ENCODE measurements around the gene ROR2.
A peak's percentile ranks its signal among the peaks of the same experiment; 100 is the strongest.
"Not testable (repeated sequence)": the region's sequence is repeated elsewhere in the genome, so short reads cannot be mapped to it uniquely, and the experiment has no call there.

Gene ROR2

DNA sequence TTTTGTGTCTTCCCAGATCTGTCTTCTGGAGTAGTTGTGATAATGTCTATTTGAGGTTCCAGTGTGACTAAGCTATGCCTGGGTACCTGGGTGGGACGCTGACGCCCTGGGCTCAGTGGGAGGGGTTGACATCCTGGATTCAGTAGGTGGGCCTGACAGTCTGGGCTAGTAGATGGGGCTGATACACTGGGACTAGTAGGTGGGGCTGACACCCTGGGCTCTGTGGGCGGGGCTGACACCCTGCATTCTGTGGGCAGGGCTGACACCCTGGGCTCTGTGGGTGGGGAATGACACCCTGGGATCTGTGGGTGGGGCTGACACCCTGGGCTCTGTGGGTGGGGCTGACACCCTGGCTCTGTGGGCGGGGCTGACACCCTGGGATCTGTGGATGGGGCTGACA is 153.5 kb downstream of the ROR2 start:
- not testable (repeated sequence) for DNase-seq (ENCODE audit: low spot score)

DNA sequence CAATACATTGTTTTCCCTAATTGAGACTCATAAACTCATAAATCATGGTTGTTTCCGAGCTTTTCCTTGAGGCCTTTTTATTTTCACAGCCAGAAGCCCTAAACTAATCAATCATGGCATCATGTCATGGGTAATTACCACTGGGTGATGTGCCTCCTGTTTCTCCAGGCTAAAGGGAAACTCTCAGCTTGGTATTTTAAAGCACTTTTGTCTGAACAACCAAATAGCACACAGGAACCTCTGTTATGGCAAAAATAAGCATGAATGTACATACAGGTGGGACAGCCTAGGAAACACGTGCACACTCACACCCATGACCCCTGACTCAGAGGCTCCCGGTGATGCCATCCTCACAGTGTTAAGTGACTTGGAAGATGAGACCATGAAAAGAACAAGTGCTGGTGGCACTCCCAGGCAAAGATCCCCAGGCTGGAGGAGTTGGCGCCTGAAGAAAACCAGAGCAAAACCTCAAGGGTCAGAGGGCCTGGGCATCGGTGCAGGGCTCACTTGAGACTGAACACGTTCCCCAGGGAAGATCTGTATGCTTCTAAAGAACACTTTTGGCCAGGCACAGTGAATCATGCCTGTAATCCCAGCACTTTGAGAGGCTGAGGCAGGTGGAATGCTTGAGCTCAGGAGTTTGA is 154.3 kb downstream of the ROR2 start:
- peak; percentile 21 for DNase-seq (ENCODE audit: low spot score)

DNA sequence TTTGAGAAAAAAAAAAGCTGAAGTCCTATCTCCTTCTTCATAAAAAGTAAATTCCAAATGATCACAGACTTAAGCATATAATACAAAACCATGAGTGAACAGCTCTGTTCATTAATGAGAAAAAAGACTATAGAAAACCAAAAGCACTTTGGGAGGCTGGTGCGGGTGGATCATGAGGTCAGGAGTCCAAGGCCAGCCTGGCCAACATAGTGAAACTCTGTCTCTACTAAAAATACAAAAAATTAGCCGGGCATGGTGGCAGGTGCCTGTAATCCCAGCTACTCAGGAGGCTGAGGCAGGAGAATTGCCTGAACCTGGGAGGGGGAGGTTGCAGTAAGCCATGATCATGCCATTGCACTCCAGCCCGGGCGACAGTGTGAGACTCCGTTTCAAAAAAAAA is 156.7 kb downstream of the ROR2 start:
- not testable (repeated sequence) for DNase-seq (ENCODE audit: low spot score)

DNA sequence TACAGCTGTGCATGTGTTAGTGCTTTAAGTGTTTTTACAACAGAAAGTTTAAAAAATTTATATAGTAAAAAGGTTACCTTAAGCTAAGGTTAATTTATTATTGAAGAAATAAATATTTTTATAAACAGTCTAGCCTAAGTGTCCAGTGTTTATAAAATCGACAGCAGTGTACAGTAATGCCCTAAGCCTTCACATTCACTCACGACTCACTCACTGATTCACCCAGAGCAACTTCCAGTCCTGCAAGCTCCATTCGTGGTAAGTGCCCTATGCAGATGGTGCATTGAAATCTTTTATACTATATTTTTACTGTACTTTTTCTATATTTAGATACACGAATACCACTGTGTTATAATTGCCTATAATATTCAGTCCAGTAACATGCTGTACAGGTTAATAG is 159.1 kb downstream of the ROR2 start:
- DNase-seq (ENCODE audit: low spot score): no peak

DNA sequence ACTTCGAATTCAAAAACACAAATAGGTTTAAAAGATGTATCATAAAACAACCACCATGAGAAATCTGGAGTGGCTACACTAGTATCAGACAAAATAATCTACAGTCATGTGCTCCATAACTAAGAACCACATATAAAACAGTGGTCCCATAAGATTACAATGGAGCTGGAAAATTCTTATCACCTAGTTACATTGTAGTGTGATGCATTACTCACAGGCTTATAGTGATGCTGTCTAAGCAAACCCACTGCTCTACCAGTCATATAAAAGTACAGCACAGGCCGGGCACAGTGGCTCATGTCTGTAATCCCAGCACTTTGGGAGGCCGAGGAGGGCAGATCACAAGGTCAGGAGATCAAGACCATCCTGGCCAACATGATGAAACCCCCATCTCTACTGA is 160.1 kb downstream of the ROR2 start:
- no peak for DNase-seq (ENCODE audit: low spot score)

DNA sequence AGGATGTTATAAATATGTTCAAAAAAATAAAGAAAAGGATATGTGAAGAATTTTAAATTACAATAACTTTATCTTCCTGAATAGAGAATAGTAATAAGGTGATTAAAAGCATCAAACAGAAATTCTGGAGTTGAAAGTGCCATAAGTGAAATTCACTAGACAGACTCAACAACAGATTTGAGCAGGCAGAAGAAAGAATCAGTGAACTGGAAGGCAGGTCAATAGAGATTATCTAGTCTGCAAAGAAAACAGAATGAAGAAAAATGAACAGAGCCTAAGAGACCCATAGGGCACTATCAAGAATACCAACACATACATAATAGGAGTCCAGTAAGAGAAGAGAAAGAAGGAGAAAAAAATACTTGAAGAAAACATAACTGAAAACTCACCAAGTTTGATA is 162.1 kb downstream of the ROR2 start:
- no peak for DNase-seq (ENCODE audit: low spot score)

DNA sequence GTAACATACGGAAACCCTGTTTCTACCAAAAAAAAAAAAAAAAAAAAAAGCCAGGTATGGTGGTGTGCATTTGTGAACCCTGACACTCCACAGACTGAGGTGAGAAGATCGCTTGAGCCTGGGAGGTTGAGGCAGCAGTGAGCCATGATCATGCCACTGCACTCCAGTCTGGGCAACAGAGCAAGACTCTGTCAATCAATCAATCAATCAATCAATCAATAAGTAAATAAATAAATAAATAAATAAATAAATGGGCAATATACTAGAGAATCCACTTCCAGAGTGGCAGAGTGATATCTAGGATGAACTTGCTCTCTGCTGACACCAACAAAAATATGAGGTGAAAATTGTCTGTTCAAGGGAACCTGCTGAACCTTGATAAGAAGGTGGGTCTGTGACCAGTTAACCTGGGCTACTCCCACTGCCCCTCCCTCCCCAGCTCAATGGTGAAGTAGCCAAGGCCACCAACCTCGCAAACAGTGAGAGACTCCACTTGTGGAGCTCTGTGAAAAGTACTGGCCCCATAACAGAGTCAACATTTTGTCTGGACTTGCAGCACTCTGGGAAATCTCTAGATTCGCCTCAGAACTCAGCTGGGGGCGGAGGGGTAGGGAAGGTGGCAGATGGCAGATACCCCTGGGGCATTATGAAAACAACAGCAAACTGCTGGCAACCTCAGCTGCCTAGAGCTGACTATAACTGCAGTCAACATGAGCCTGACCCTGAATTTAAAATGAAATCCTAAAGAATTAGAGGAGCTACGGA is 163.7 kb downstream of the ROR2 start:
- no peak for DNase-seq (ENCODE audit: low spot score)

DNA sequence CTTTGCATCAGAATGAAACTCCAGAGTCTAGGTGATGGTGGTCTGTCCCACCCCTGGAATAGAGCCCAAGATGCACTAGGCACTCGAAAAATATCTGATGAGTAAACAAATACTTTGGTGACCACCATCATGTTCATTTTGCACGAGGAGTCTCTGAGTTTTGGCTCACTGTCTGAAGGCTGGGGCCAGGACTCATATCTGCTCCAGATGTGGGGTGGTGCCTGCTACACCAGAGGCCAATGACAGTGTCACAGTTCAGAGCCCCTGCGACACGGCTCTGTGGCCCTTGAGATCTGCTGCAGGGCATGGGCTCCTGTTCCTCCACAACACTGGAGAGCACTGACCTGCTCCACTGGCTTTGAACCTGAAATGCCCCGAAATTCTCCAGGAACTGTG is 164.6 kb downstream of the ROR2 start:
- DNase-seq (ENCODE audit: low spot score): no peak

DNA sequence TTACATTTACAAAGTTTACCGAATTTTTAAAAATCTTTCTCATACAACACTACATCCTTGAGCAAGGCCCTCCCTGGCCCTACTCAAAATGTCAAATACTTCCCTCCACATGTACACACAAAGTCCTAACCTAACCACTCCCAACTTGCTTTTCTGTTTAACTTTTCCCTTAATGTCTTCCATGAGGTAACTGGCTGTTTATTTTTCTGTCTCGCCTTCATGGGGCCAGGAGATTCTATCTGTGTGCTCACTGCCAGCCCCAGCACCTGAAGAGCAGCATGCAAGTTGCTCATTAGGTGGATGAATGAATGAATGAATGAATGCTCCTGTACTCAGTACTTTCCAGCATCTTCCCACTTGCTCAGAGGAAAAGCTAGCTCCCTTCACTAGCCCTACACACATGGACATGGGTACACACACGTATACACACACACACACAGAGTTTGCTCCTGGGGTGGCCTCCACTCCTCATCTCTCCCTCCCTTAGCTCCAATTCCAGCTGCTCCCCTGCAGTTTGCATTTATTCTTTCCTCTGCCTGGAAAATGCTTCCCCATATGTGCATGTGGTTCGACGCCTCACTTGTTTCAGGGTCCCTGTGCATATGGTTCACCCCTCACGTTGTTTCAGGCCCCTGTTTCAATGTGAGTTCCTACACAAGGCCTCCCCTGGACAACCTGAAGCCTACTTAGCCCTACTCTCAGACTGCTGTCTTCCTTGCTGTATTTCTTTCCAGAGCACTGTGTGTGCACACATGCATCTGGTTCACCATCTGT is 165.2 kb downstream of the ROR2 start:
- DNase-seq (ENCODE audit: low spot score): no peak

DNA sequence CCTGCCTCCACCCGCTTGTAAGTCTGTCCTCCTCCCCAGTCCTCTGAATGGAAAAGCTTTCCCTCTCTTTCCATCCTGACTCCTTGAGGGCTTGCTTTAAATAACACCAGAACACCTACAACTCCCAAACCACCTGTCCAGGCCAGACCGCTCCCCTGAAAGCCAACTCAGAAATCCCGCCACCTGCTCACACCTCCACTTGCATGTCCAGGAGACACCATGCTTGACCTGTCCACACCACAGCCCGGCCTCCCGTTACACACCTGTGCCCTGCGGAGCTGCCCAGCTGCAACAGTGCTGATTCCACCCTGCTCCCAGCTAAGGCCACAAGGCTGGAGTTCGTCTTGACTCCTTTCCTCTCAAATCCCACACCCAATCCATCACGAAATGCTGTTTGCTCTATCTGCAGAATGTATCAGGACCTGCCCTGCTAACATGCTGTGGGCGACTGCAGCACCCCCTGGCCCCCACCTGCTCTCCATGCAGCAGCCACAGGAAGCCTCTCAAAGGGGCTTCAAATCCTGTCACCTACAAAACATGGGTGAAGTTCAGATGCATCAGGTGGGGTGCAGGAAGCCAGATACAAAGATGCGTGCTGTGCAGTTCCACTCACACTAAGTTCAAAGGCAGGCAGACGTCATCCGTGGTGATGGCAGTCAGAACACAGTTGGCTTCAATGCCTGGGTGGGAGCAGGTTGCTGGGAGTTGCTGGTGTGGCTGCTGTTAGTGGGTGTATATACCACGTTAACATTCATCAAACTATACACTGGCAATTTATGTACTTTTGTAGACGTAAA is 166.0 kb downstream of the ROR2 start:
- no peak for DNase-seq (ENCODE audit: low spot score)

DNA sequence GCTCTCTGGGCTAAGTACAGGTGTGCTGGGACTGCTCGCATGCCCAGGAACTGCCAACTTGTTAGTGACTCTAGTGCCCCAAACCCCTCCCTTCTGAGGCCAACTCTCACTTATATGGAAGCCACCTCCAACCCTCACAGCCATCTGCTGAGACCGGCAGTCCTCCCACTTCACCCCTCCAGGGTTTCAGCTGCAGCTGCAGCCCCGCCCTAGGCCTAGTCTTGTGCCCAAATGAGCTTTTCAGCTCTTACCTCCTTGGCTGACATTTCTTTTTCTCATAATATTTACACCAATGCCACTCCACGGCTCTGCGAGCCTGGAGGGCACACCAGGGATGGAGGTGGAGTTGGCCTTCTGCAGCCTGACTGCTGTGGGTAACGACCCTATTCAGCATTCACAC is 166.6 kb downstream of the ROR2 start:
- DNase-seq (ENCODE audit: low spot score): no peak

DNA sequence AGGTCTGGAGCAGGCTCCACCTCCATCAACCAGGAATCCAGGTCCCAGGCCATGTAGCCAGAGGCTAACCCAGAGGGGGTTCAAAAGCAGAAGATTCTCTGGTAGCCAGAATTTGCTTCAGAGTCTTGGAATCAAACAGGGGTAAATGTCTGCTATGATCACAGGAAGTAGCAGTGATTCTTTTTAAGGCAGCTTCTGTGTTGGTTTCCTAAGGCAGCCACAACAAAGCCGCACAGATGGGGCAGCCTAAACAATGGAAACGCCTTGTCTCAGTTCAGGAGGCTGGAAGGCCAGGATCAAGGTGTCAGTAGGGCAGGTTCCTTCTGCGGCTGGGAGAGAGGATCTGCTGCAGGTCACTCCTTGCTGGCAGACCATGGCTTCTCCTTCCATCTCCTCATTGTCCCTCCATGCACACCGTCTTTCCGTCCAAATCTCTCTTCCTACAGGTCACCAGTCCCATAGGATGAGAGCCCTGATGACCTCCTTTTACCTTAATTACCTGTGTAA is 167.3 kb downstream of the ROR2 start:
- no peak for DNase-seq (ENCODE audit: low spot score)

DNA sequence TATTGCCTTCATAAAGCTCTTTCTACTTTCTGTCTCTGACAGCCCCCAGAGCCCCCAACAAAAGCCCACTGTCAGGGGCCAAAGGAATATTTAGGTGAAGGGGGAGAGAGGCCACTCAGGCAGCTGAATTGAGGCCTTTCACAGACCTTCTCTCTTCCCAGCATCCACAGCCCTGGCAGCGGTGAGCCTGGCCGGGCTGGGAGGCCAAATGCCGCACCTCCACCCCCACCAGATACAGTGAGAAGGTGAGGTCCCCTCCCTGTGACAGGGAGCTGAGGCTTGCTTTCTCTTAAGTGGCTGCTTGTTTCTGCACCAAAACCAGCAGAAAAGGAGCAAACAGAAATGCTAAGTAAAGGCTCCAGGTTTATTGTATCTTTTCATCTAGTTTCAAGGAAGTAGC is 168.1 kb downstream of the ROR2 start:
- DNase-seq (ENCODE audit: low spot score): no peak

DNA sequence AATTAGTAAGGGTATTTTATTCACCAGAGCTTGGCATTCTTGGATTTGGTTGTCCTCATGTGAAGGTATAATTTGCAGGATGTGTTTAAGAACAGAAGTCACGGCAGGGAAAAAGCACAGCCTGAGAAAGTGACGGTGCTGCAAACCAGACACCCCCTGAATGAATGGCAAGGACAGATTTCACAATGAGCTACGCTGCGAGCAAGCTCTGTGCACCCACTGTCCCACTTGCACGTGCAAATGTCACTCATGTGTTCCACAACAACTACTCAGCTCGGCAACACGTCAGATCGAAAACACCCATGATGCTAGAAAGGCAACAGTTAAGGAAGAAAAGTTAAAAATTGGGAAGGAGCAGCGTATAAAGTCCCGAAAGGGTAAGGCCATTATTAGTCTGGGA is 168.9 kb downstream of the ROR2 start:
- DNase-seq (ENCODE audit: low spot score): no peak

DNA sequence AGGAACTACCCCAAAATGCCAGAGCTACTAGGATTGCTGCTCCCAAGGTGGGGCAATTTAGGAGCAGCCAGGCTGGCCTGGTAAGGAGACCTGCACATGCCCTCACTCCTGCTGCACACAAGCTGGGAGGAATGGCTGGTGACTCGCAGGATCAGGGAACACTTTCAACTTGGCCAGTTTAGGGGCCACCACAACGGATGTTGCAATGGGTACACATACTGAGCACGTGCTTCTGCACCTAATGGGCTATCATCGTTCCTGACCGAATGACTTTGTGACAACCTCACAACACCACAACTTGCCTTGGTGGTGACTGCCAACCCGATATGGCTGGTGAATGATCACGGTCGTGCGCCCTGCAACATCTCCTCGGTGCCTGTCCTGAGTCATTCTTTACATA is 172.0 kb downstream of the ROR2 start:
- no peak for DNase-seq (ENCODE audit: low spot score)

DNA sequence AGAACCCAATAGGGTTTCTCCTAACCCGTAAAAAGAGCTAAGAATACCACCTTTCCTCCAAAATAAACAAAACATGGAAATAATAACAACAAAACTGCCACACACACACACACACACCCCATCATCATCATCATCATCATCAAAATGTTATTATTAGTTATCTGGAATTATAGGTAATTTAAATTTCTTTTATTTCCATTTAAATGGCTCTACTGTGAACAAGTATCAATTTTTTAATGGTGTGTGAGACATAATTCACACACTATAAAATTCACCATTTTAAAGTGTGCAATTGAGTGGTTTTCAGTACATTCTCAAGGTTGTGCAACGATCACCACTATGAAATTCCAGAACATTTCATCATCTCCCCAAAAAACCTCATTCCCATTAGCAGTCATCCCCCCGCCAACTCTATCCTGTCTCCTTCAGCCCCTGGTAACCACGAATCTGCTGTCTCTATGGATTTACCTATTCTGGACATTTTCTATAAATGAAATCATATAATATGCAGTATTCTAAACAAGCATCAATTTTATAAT is 172.7 kb downstream of the ROR2 start:
- DNase-seq (ENCODE audit: low spot score): no peak

DNA sequence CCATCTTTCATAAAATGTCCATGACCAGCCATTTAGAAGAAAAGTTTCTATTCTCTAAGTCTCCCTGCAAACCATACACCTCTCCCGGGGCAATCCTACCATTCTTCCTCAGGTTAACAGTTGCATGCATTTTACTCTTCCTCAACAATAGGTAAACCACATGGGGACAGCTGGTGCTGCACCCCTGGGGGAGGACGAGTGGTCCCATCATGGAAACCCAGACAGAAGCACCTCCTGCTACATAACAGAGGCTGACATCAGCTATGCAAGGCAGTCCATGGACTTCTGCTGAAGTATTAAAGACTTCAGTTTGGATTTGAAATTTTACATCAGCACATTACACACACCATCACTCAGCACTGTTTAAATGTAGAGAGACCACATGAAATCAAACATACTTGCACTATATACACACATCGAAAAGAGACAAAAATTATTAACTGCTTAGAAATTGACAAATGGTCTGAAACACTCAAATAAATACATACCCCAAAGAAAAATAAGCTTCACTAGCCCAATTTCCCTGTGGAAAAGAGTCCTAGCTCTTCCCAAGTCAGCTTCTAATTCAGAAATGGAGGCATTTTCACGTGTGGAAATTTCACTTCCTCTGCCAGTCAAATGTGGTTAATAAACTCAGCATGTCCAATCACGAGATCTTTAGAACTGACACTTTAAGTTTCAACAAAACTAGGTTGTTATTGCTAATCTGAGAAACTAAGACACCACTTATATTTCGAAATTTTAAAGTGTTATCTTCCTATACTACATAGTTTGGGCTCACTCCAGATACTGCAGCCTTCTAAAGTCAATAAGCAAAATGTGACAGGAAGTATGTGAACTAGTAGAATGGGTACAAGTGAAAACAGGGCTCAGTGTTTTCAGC is 173.4 kb downstream of the ROR2 start:
- DNase-seq (ENCODE audit: low spot score): no peak

DNA sequence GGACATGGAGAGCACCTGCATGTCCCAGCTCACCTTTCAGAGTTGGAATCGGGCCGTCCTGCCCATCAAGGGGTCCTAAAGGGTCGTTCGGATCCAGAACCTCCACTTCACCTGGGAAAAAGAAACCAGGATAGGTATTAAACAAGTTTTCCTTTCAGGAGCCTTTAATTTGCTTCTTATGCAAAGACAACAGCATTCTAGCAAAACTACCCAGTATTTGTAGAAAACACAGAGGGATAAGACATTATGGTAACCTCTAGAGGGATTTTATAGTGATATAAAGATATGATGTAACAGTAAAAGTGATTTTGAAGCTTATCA is 174.4 kb downstream of the ROR2 start:
- no peak for DNase-seq (ENCODE audit: low spot score)

DNA sequence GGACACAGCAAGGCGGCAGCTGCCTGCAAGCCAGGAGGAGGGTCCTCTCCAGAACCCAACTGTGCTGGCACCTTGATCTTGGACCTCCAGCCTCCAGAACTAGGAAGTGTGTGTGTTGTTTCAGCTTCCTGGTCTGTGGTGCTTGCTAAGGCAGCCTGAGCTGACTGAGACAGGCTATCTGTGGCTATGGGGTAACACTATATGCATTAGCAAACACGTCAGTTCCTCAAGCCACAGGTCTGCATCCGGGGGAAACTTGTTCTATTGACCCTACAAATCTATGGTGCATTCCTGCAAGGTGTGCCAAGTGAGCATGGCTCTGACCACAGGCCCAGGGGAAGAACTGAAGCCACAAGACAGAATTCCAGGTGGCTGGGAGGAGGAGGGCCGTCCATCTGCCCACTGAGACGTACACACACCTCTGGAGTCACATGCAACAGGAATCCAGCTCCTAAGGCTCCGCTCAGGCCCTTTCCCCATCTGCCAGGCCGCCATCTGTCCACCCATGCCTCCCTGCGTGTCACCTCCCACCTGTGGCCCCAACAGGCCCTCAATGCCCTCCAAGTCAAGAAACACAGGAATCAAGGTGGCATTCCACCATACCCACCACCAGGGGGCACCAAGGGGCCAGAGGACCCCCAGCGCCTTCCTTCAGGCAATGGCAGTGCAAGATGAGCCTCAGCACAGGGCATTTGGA is 174.9 kb downstream of the ROR2 start:
- peak; percentile 79 for DNase-seq (ENCODE audit: low spot score)

DNA sequence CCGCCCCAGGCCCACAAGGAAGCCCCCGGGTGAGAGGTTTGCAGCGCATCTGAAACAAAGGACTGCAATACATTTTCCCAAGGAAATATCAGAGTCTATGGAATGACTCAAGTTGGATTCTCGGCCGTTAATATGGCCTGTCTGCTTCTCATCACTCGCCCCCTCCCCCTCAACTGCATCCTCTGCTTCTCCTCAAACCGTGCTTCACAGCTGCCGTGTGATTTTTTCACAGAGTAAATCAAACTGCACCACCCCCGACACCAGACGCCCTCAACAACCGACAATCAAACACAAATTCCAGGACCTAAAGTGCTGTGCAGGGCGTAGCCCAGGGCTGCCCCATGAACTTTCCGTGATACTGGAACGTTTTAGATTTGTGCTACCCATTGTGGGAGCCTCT is 176.9 kb downstream of the ROR2 start:
- no peak for DNase-seq (ENCODE audit: low spot score)

Measured in COLO829 (cell line).